Trophoblast cell (in vitro differentiated cells and primary cell): ENCODE data around the gene NUDT17.
"Not testable (repeated sequence)": the region's sequence is repeated elsewhere in the genome, so short reads cannot be mapped to it uniquely, and the experiment has no call there.

Source experiments
- DNase-seq, 2 donors: peaks; one replicate each; pipeline ENCODE4 v3.0.0-alpha.2; 2016
- H2AFZ ChIP-seq: 2 replicates; pipeline ENCODE4 v1.6.1; 2013; ENCODE audit warnings: low read length, moderate library complexity, mild to moderate bottlenecking; ENCODE audit not compliant: insufficient read depth, poor library complexity
- H2AK5ac ChIP-seq: 2 replicates; pipeline ENCODE4 v1.6.1; 2013; ENCODE audit warnings: mild to moderate bottlenecking, low read length
- H2BK120ac ChIP-seq: 2 replicates; pipeline ENCODE4 v1.6.1; 2013; ENCODE audit warnings: low read length, mild to moderate bottlenecking, moderate library complexity; ENCODE audit not compliant: insufficient read depth, poor library complexity
- H2BK12ac ChIP-seq: 2 replicates; pipeline ENCODE4 v1.6.1; 2013; ENCODE audit warnings: mild to moderate bottlenecking, low read length, moderate library complexity
- H2BK5ac ChIP-seq: 2 replicates; pipeline ENCODE4 v1.6.1; 2013; ENCODE audit warnings: low read length, low read depth, moderate library complexity, mild to moderate bottlenecking; ENCODE audit not compliant: poor library complexity
- H3K14ac ChIP-seq: 2 replicates; pipeline ENCODE4 v1.6.1; 2013; ENCODE audit warnings: mild to moderate bottlenecking, low read length
- H3K18ac ChIP-seq: 2 replicates; pipeline ENCODE4 v1.6.1; 2013; ENCODE audit warnings: mild to moderate bottlenecking, low read length
- H3K23ac ChIP-seq: 2 replicates; pipeline ENCODE4 v1.6.1; 2013; ENCODE audit warnings: low read length
- H3K27ac ChIP-seq: 2 replicates; pipeline ENCODE4 v1.5.1; 2013; ENCODE audit warnings: low read depth, mild to moderate bottlenecking, inconsistent platforms, low read length, moderate library complexity
- H3K27me3 ChIP-seq: 2 replicates; pipeline ENCODE4 v1.6.1; 2013; ENCODE audit warnings: inconsistent platforms, mild to moderate bottlenecking, low read length, moderate library complexity; ENCODE audit not compliant: insufficient read depth
- H3K36me3 ChIP-seq, 2 experiments: 1 replicate in 1 of 2; 2 replicates in 1 of 2; pipeline ENCODE4 v1.6.1; 2013; ENCODE audit warnings: low read length in 2 of 2, mild to moderate bottlenecking in 2 of 2, moderate library complexity in 1 of 2; ENCODE audit not compliant: insufficient read depth in 2 of 2, control insufficient read depth in 1 of 2
- H3K4ac ChIP-seq: 2 replicates; pipeline ENCODE4 v1.6.1; 2013; ENCODE audit warnings: low read depth, mild to moderate bottlenecking, low read length, moderate library complexity
- H3K4me1 ChIP-seq, 2 experiments: 1 replicate in 1 of 2; 2 replicates in 1 of 2; pipeline ENCODE4 v1.6.1; 2013; ENCODE audit warnings: low read length in 2 of 2, mild to moderate bottlenecking in 2 of 2, moderate library complexity in 1 of 2; ENCODE audit not compliant: insufficient read depth in 2 of 2, control insufficient read depth in 1 of 2
- H3K4me2 ChIP-seq: 2 replicates; pipeline ENCODE4 v1.6.1; 2013; ENCODE audit warnings: inconsistent platforms, mild to moderate bottlenecking, low read length, moderate library complexity
- H3K4me3 ChIP-seq: 2 replicates; pipeline ENCODE4 v1.5.1; 2013; ENCODE audit warnings: mild to moderate bottlenecking, low read depth, low read length, inconsistent platforms
- H3K79me1 ChIP-seq: one replicate; pipeline ENCODE4 v1.6.1; 2013; ENCODE audit warnings: low read length
- H3K79me2 ChIP-seq: 2 replicates; pipeline ENCODE4 v1.6.1; 2013; ENCODE audit warnings: low read length, mild to moderate bottlenecking; ENCODE audit not compliant: control insufficient read depth, insufficient read depth, poor library complexity
- H3K9ac ChIP-seq: 2 replicates; pipeline ENCODE4 v1.6.1; 2013; ENCODE audit warnings: mild to moderate bottlenecking, low read length
- H3K9me3 ChIP-seq: 2 replicates; pipeline ENCODE4 v1.6.1; 2013; ENCODE audit warnings: low read depth, mild to moderate bottlenecking, control low read depth, inconsistent platforms, low read length; ENCODE audit not compliant: insufficient read depth
- H4K12ac ChIP-seq: 2 replicates; pipeline ENCODE4 v1.6.1; 2013; ENCODE audit warnings: low read depth, mild to moderate bottlenecking, low read length, moderate library complexity
- H4K8ac ChIP-seq: 2 replicates; pipeline ENCODE4 v1.6.1; 2013; ENCODE audit warnings: low read depth, mild to moderate bottlenecking, low read length, moderate library complexity
- H4K91ac ChIP-seq: one replicate; pipeline ENCODE4 v1.6.1; 2013; ENCODE audit warnings: low read depth, mild to moderate bottlenecking, low read length, moderate library complexity
- WGBS: extraction: QIAGEN DNeasy Blood & Tissue Kit; methylation state at CpG from one replicate; pipeline ENCODE4 v1.1.7; 2013; ENCODE audit warnings: missing lambda C conversion rate; ENCODE audit not compliant: insufficient read length, insufficient coverage; ENCODE audit errors: extremely low coverage; 5-methylcytosine and 5-hydroxymethylcytosine counted together

Gene NUDT17

GRCh38 chr1:145805057-145805456, 40.4 kb upstream of the NUDT17 start:
- H3K79me1 ChIP-seq, result no peaks in the 10 kb centered on the region
- H2BK5ac ChIP-seq, result no peak overlapping the region
- no peak overlapping the region for H3K4ac ChIP-seq
- no peak overlapping the region for H4K8ac ChIP-seq
- H3K4me1 ChIP-seq, result no peaks in the 10 kb centered on the region
- no peaks in the 10 kb centered on the region for H3K9me3 ChIP-seq
- no peak overlapping the region for H4K12ac ChIP-seq
- H2AFZ ChIP-seq, result no peak overlapping the region
- no peak overlapping the region for H2BK12ac ChIP-seq
- no peaks in the 10 kb centered on the region for H3K27me3 ChIP-seq
- H3K4me2 ChIP-seq, result no peak overlapping the region
- no CpG with 5 or more reads among the region's 1 CpG for WGBS
- H2BK120ac ChIP-seq, result no peak overlapping the region
- no peak overlapping the region for H4K91ac ChIP-seq
- H2AK5ac ChIP-seq, result no peak overlapping the region
- H3K79me2 ChIP-seq, result no peaks in the 10 kb centered on the region
- no peak overlapping the region for H3K23ac ChIP-seq
- H3K4me3 ChIP-seq, result no peak overlapping the region
- H3K9ac ChIP-seq, result no peak overlapping the region
- H3K18ac ChIP-seq, result no peak overlapping the region
- no peak for DNase-seq
- peaks cover 0 to 2% of the 10 kb centered on the region in 2 experiments for H3K36me3 ChIP-seq
- H3K14ac ChIP-seq, result no peak overlapping the region
- no peak overlapping the region for H3K27ac ChIP-seq

- H3K4me1 ChIP-seq, result no peaks in the 10 kb centered on the region
- no peak overlapping the region for H2AK5ac ChIP-seq
- no peak overlapping the region for H3K23ac ChIP-seq
- peaks cover 0 to 2% of the 10 kb centered on the region in 2 experiments for H3K36me3 ChIP-seq
- H4K8ac ChIP-seq, result no peak overlapping the region
- no CpG with 5 or more reads among the region's 4 CpGs for whole genome bisulfite sequencing
- H3K9me3 ChIP-seq, result no peaks in the 10 kb centered on the region
- no peak overlapping the region for H2AFZ ChIP-seq
- H3K27me3 ChIP-seq, result no peaks in the 10 kb centered on the region
- no peak overlapping the region for H2BK5ac ChIP-seq
- H2BK12ac ChIP-seq, result no peak overlapping the region
- no peaks in the 10 kb centered on the region for H3K79me2 ChIP-seq
- H4K12ac ChIP-seq, result no peak overlapping the region
- H3K18ac ChIP-seq, result no peak overlapping the region
- H3K4me3 ChIP-seq, result no peak overlapping the region
- no peak overlapping the region for H4K91ac ChIP-seq
- no peak for DNase-seq
- no peaks in the 10 kb centered on the region for H3K79me1 ChIP-seq
- no peak overlapping the region for H3K27ac ChIP-seq
- H3K4me2 ChIP-seq, result no peak overlapping the region
- H3K4ac ChIP-seq, result no peak overlapping the region
- no peak overlapping the region for H3K14ac ChIP-seq
- no peak overlapping the region for H3K9ac ChIP-seq
- H2BK120ac ChIP-seq, result no peak overlapping the region
Observed at GRCh38 chr1:145806408-145806807, 39.0 kb upstream of the NUDT17 start.

DNA sequence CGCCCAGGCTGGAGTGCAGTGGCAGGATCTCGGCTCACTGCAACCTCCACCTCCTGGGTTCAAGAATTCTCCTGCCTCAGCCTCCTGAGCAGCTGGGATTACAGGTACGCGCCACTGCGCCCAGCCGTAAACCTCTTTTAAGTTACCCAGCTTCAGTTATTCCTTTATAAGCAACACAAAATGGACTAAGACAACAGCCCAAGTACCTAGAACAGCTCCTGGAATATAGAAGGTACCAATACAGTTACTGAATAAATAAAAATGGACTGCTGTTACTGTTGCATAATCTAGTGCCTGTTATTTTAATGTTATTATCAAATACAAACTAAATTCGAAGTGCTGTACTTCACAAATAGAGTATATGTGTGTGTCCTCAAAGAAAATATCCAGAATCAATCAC, 38.6 kb upstream of the NUDT17 start:
- Histone ChIP-seq H3K79me1 (no peaks in the 10 kb centered on the region), H3K27me3 (no peaks in the 10 kb centered on the region), H3K4ac (no peak overlapping the region), H3K9me3 (no peaks in the 10 kb centered on the region), H3K14ac (no peak overlapping the region), H3K9ac (no peak overlapping the region), H2BK12ac (no peak overlapping the region), H2BK120ac (no peak overlapping the region), H2AK5ac (no peak overlapping the region), H2BK5ac (no peak overlapping the region), H2AFZ (no peak overlapping the region), H4K12ac (no peak overlapping the region), H4K91ac (no peak overlapping the region), H3K79me2 (no peaks in the 10 kb centered on the region), H3K36me3 (peaks cover 0 to 2% of the 10 kb centered on the region in 2 experiments), H3K27ac (no peak overlapping the region), H3K4me2 (no peak overlapping the region), H3K23ac (no peak overlapping the region), H3K4me3 (no peak overlapping the region), H3K18ac (no peak overlapping the region), H4K8ac (no peak overlapping the region), H3K4me1 (no peaks in the 10 kb centered on the region)
- WGBS, result no CpG with 5 or more reads among the region's 7 CpGs
- no peak for DNase-seq

GRCh38 chr1:145812977-145813810, 32.2 kb upstream of the NUDT17 start:
- H3K23ac ChIP-seq, H2BK120ac ChIP-seq, H3K4ac ChIP-seq, H3K9me3 ChIP-seq, H3K4me3 ChIP-seq, H3K79me2 ChIP-seq, H4K91ac ChIP-seq, H3K4me1 ChIP-seq, H2BK12ac ChIP-seq, H4K12ac ChIP-seq, H2AK5ac ChIP-seq, H3K4me2 ChIP-seq, H3K9ac ChIP-seq, H3K36me3 ChIP-seq, DNase-seq, H2AFZ ChIP-seq, H4K8ac ChIP-seq, H3K27ac ChIP-seq, H3K18ac ChIP-seq, H2BK5ac ChIP-seq, H3K27me3 ChIP-seq, H3K79me1 ChIP-seq, H3K14ac ChIP-seq: not testable (repeated sequence)
- no CpG with 5 or more reads among the region's 6 CpGs for whole genome bisulfite sequencing
